Fibroblast of gingiva (primary cell): Measurements from ENCODE around the gene SLC22A6.
"Not testable (repeated sequence)": the region's sequence is repeated elsewhere in the genome, so short reads cannot be mapped to it uniquely, and the experiment has no call there.

ENCODE experiments used
- DNase-seq: peaks from one replicate; pipeline ENCODE4 v3.0.0-alpha.2; 2011; ENCODE audit warnings: low read depth

The SLC22A6 gene

DNA sequence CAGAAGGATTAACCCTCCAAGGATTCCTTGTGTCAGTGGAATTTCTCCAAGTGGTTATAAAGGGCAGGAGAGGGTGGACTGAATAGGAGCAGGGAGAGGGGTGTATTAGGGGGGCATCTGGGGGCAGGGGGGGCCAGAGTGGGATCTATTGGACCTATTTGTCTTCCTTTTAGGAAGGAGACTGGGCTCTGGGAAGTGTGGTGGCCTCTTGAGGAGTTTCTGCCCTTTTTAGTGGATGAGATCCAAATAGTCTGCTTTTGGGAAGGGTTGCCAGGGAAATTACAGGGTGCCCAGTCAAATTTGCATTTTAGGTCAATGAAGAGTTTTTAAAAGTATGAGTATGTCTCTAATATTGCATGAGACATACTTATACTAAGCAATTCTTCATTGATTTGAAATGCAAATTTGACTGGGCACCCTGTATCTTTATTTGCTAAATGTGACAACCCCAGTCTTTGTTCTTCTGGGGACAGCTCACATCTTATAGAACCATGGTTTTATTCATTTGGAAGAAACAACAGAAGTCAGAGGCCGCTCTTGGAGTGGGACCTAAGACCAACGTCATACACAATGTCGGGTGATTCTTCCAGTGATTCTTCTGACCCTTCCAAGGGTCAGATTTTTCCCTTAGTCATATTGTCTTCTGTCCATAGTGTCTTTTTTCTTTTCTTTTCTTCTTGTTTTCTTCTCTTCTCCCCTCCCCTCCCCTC, 429 bp upstream of the SLC22A6 start:
- no peak for DNase-seq

DNA sequence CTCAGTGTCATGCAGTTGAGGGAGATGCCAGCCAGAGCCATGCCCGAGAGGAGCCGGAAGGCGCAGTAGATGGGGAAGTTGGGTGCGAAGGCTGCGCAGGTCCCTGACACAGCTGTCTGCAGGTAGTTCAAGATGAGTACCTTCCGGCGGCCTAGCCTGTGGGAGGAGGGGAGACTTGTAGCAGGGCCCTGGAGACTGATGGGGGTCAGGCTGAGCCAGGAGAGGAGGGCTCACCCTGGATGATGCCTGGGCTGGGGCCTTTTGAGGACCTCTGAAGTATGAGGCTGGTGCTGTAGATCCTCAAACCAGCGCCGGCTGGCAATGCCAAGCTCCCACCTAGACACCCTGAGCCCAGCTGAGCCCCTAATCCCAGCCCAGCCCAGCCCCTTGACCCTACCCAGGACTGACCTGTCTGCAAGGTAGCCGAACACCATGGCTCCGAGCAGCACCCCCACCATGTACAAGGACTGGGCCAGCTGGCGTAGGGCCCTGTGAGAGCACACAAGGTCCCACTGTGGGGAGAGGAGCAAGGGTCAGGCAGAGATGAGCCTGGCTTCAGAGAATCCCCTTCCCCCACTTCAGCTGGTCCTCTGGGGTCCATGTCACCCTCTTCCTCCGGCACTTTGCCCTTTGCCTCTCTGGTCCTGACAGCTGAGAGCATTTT, 1.1 kb downstream of the SLC22A6 start:
- DNase-seq = no peak

DNA sequence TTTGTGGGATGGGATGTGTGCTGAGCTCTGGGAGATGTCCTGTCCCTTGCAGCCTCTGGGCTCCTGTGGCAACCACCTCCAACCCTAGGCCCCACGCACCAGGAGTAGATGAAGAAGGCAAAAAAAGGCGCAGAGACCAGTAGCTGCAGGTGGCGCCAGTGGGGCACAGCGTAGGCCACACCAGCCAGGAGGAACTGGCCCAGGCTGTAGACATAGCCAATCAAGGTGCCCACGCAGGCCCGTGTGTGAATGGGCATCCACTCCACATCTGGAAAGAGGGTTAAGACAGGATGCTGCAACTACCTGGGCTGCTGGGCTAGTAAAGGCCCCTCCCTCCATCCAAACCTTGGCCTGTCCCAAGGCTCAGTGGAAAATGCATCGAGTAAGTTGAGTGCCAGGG, 3.0 kb downstream of the SLC22A6 start:
- no peak for DNase-seq

DNA sequence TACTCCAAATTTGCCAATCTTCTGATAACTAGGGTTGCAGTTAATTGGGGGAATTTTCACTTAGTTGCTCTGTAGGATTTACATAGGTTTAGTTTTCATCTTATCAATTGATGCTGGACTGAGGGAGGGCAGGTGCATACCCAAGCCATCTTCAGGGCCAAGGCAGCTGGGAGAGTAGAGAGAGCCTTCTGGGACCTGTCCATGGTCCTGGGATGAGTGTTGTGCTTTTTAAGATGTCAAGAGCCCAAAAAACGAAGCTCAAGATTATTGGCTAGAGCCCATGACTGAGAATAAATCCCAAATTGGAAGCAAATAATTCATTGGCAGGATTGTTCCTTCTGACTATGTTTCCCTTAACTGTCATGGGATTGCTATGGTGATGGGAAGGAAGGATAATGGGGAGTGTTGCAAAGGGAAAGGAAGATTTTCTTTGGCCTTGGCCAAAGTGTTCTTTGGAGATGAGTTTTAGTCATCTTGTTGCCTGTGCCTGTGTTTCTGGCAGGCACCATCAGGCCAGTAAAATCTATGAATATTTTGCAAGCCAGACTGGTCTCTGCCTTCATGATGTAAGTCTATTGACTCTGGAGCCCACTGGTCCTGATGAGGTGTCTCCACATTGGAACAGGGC, 4.5 kb downstream of the SLC22A6 start:
- DNase-seq = no peak

DNA sequence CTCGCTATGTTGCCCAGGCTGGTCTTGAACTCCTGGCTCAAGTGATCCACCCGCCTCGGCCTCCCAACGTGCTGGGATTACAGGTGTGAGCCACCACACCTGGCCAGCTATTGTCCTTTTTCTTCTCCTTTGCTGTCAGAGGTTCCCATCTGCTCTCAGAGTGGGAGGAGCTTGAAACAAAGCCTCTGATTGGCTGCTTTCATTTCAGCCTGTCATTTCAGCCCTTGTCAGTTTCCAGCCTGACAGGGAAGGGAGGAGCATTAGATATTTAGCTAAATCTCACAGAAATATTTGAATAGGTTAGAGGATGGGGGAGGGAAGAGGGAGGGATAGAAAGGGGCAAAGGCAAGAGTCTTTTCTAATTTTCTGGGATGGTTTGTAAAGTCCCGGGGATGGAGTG, 8.7 kb downstream of the SLC22A6 start:
- DNase-seq = no peak

DNA sequence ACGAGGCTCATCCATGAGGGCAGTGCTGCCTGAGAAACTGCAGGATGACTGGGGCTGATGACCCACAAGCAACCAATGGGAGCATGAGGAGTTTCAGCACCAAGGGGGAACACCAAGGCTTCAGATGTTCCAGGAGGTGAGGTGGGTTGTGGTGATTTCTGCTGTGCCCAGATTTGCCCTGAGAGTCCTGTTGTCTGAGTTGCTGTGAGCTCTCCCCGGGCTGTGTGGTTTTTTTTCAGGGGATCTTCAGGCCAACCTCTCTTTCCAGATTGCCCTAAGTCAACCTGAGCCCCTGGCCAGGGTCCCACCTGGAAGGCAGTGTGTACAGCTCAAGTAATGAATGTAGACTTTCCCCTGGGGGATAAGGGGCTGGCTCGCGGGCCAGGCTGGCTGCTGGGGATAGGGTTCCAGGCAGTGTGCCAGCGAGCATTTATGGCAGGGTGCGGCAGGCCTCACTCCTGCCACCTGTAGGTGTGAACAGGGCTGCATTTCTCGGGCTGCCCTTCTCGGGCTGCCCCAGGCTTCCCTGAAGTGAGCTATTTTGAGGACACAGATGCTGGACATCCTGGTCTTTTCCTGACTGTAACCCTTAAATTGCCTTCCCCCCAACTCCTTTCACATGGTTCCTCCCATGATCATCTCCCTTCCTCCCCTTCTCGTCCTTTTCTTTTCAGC, 9.8 kb downstream of the SLC22A6 start:
- DNase-seq = no peak

DNA sequence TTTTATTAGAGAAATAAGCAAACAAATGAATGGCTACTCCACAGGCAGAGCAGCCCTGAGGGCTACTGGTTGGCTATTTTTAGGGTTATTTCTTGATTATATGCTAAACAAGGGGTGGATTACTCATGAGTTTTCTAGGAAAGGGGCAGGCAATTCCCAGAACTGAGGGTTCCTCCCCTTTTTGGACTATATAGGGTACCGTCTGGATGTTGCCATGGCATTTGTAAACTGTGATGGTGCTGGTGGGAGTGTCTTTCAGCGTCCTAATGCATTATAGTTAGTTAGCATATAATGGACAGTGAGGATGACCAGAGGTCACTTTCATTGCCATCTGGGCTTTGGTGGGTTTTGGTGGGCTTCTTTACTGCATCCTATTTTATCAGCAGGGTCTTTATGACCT, 19.2 kb downstream of the SLC22A6 start:
- DNase-seq = no peak

DNA sequence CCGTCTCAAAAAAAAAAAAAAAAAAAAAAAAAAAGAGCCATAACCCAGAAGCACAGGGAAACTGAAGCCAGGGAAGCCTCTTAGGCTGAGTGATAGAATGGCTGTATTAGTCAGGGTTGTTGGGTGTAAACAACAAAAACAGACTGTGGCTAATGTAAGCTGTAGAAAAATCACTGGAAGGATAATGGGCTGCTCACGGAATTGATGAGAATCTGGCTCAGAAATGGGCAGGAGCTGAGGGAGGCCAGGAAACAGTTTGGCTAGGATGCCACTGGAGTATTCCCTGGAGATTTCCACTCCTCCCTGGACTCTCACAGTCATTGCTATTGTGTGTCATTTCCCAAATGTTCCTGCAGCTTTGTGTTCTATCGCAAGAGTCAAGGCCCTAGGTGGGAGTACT, 22.4 kb downstream of the SLC22A6 start:
- no peak for DNase-seq

DNA sequence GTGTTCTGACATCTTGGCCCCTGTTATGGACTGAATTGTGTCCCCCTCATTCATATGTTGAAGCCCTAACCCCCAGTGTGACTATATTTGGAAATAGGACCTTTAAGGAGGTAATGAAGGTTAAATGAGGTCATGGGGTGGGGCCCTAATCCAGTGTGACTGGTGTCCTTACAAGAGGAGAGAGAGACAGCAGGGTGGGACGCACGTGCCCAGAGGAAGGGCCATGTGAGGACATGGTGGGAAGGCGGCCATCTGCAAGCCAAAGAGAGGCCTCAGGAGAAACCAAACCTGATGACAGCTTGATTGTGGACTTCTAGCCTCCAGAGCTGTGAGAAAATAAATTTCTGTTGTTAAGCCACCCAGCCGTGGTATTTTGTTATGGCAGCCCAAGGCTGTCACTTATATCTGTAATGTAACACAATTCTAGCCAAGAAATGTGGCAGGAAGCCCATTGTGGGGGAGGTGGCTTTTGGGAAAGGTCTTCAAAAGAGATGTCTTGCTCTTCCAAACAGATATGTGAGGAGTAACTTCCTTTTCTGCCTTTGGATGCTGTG, 23.7 kb downstream of the SLC22A6 start:
- no peak for DNase-seq

DNA sequence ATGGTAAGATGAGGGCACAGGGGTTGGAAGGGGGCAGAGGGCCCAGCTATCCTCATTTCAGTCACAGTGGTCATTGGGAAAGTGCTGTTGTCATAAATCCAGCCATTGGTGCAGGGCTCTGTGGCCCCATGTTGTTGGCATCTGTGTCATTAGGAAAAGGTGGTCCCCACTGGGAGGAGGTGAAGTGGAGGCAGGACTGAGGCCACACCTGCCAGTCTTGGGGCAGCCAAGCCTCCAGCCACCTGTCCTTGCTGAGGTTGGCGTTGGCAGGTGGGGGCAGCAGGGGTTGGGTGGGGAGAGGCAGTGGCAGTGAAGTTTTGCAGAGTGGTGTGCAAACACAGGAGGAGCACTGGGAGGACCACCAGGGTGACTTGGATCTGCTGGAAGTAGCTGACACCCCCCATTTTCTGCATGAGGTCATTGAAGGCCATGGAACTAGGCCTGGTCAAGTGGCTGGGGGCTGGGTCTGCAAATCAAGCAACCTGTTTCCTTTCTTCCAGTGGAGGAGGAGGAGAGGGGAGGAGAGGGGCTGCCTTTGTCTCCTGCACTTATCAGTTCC, 25.3 kb downstream of the SLC22A6 start:
- no peak for DNase-seq

DNA sequence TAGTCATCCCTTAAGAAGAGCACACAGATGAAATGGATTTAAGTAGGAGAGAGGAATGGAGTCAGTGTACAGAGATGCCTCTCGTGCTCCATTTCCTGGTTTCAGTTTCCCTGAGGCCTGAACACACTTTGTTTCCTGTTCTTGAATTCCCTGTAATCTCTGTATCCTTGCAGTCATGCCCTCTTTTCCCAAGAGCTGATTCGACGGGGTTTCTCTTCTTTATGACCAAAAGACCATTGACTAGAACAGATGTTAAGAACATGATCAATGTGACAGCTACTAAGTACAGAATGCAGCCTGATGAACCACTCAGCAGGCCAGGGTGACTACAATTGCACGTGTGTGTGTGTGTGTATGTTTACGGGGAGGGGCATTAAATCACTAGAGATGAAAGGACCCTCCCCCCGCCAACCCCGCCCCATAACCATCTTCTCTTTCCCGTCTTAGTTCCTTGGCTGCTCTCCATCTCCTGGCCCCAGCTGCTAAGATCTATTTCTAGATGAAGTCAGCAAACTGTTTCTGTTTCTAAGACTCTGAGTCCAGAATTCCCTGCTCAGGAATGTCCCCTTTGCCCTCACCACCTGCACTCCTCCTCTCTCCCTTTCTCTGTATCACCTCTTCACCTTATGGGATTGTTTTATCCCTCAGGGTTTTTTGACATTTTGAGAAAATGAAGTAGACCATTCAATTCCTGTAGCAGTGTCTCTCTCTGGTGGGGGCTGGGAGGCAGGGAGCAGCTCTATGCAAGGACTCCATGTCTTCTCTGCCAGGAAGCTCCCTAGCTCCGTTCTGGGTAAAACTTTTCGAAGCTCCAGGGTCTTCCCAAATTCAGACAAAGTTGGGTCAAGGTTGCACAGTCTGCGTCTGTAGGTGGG, 26.0 kb downstream of the SLC22A6 start:
- no peak for DNase-seq

DNA sequence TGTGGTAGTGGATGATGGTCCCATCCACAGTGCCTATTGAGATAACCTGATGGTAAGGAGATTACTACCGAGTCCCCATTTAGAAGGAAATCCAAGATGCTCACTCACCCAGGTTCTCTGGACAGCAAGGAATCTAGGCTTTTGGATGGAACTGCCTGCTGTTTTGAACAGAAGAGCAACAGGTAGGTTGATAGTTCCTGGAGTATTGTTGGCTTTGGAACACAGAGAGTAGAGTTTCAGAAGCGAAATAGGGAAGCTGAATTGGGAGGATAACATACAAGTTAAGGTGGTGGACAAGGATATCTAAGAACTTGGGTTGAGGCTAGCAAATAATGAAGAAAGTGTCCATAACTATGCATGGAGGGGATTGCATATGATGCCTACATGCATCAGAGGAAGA, 27.6 kb downstream of the SLC22A6 start:
- DNase-seq = no peak

DNA sequence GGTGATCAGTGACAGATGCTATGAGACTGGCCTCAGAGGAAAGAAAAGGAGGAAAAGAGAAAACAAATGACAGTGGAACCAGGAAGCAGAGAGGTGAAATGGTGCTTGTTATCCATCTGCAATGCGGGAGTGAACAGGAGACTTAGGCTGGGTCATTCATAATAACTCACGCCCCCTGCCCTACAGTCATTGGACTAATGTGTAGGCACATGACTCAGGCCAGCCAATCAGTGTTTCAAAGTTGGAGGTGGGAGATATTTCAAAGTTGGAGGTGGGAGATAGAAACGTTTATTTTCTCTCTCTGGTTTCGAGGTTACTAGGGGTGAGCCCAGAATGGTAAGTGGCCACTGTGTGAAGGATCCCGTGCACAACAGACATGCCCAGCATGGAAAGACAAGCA, 30.3 kb downstream of the SLC22A6 start:
- no peak for DNase-seq

DNA sequence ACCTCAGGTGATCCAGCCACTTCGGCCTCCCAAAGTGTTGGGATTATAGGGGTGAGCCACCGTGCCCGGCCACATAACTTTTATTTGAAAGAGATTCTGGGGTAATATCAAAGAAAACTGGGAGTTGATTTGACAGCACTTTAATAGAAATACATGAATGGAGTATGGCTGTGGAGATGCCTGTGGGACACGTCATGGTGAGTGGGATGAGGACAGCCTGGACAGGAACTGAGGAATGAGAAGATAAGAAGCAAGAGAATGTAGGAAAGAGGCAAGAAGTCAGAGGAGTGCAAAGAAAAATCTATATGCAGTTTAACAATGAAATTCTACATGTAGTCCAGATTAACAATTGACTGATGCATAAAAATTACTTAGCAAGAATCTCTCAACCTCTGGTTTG, 31.0 kb downstream of the SLC22A6 start:
- DNase-seq = no peak

DNA sequence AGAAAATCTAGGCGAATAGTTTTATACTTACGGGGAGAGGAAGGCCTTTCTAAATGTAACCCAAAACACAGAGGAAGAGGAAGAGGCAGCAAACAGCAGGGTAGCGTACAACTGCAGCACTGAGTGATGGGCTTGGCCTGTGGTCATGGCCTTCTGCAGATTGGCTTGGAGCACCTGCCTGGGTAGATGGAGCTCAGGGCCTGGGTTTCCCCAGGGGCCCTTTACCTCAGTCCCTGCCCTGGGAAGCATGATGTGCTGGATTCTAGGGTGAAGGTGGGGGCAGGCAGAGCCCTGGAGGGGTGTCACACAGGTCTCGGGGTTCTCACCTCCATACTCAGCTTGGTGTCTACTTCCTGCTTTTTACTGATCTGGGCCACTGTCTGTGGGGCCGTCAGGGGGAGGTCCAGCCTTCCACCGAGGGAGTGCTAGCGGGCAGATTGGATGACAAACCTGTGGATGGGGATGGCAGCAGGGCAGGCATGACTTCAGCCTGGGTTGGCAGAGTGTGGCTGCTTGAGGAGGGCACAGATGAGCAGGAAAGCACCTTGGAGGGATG, 35.9 kb downstream of the SLC22A6 start:
- DNase-seq = no peak

DNA sequence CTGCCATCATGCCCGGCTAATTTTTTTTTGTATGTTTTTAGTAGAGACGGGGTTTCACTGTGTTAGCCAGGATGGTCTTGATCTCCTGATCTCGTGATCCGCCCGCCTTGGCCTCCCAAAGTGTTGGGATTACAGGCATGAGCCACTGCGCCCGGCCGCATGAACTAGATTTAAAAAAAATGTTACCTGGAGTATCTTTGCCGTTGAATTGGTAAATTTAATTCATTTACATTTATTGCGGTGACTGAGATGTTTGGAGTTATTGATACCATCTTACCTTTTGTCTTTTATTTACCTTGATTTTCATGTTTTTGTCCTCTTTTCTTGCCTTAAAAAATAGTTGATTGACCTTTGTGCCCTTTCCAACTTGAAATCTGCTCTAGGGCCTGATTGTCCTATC, 39.2 kb downstream of the SLC22A6 start:
- not testable (repeated sequence) for DNase-seq

DNA sequence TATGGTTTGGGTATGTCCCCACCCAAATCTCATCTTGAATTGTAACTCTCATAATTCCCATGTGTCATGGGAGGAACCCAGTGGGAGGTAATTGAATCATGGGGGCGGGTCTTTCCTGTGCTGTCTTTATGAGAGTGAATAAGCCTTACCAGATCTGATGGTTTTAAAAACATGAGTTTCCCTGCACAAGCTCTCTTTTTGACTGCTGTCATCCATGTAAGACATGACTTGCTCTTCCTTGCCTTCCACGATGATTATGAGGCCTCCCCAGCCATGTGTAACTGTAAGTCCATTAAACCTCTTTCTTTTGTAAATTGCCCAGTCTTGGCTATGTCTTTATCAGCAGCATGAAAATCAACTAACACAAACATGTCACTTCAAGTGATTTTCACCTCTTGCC, 47.2 kb downstream of the SLC22A6 start:
- DNase-seq = not testable (repeated sequence)

DNA sequence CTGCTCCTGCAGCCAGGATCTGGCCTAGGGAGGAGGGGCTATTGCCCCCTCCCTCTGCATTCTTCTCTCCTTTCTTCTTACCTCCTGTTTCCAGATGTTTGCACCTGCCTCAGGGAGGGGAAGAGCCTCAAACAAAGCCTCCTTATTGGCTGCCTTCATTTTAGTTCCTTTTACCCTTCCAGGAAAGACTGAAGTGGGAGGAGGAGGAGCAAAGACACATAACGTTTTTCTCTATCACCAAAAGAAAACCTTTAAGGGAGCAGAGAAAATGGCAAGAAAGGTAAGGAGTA, 50.3 kb downstream of the SLC22A6 start:
- no peak for DNase-seq

DNA sequence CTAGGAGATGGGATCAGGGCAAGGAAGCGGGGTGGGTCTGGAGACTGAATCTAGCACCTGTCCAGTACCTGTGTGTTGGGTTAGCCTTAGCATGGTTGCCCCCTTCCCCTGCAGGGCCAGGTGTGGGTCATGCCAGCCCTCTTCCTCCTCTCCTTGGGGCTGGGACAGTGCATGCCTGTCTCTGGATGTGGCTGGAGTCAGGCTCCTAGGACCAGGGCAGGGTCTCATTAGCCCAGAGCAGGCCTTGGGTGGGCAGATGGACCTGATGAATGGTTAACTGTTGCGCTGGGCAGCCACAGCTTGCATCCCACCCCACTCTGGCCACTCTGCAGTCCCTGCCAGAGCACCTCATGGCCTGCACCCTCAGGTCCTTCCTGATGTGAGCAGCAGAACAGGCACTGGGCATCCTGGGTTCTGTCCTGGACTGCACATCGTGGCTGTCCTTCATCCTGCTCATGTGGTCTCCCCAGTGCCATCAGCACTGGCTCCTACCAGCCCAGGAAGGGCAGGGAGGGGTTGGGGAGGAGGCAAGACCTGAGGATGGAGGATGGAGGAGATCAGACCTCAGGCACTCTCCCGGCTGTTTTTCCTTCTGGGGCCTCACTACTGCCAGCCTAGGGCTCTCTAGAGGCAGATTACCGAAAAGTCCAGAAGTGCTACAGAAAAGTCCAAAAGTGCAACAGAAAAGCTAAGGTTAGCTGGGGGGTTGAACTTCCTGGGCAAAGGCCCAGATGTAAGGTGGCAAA, 50.8 kb downstream of the SLC22A6 start:
- DNase-seq = no peak

DNA sequence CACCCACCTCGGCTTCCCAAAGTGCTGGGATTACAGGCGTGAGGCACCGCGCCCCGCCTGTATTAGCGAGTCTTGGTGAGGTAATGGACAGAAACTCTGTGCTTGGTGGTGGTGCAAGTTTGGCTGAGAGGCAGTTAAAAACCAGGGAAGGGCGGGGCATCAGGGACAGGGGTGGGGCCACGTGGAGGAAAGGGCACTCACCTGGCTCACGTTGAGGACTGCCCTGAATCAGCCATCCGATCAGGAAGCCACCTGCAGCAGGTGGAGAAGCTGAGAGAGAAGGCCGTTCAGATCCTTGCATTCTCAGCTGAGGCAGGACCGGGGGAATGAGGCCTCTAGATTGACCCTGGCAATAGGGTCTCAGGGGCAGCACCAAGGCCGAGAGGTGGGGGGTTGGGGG, 51.5 kb downstream of the SLC22A6 start:
- no peak for DNase-seq
